PC-9 (cell line): ENCODE results near the gene NRIP1. TPM values are rescaled to one million over a fixed set of nuclear protein-coding genes. Genes with fewer than 3 reads are reported as not detected.

Experiments
- BruUV-seq: library from RNA; stranded (reverse); fragments of 400-500 nt; replicated peaks from 2 replicates; lab custom pipeline; 2021; lab: Mats Ljungman, UMichigan
- CTCF ChIA-PET: fragments of 300-600 bp; sonication (Branson Sonifier 250); formaldehyde crosslinking; loops from one replicate; lab custom pipeline; 2022; ENCODE audit warnings: antibody characterized with exemption; lab: Charles Lee
- POLR2A ChIA-PET: fragments of 300-600 bp; sonication (Branson Sonifier 250); formaldehyde crosslinking; loops from one replicate; lab custom pipeline; 2022; ENCODE audit warnings: antibody characterized with exemption; ENCODE audit not compliant: unreplicated experiment; lab: Charles Lee
- DNase-seq, 2 experiments: peaks; one replicate each; pipeline versions ENCODE4 v3.0.0 to v3.0.0-alpha.2; 2015 to 2022; ENCODE audit warnings: mixed read lengths in 1 of 2
- H2AFZ ChIP-seq: fragments of 200-600 bp; sonication (generic); 2 replicates; pipeline ENCODE4 v1.8.1; 2017; ENCODE audit warnings: antibody characterized with exemption
- H3F3A ChIP-seq: fragments of 200-600 bp; sonication (generic); 2 replicates; pipeline ENCODE4 v1.8.1; 2017; ENCODE audit warnings: antibody characterized with exemption, mild to moderate bottlenecking, low read depth; ENCODE audit not compliant: insufficient read depth
- H3K27ac ChIP-seq: fragments of 200-600 bp; sonication (generic); 2 replicates; pipeline ENCODE4 v1.6.1; 2016; ENCODE audit warnings: mixed run types
- H3K27me3 ChIP-seq: fragments of 200-600 bp; sonication (generic); 2 replicates; pipeline ENCODE4 v1.6.1; 2016; ENCODE audit warnings: low read depth, mixed run types; ENCODE audit not compliant: insufficient read depth
- H3K36me3 ChIP-seq: fragments of 200-600 bp; sonication (generic); 2 replicates; pipeline ENCODE4 v1.6.1; 2016; ENCODE audit warnings: low read depth, mixed run types
- H3K4me1 ChIP-seq: fragments of 200-600 bp; sonication (generic); replicated peaks from 2 replicates; pipeline ENCODE4 v1.6.1; 2016; ENCODE audit warnings: mixed run types; ENCODE audit not compliant: insufficient read depth
- H3K4me2 ChIP-seq: fragments of 200-600 bp; sonication (generic); 2 replicates; pipeline ENCODE4 v1.6.1; 2017; ENCODE audit warnings: mixed run types
- H3K4me3 ChIP-seq: fragments of 200-600 bp; sonication (generic); 2 replicates; pipeline ENCODE4 v1.6.1; 2016; ENCODE audit warnings: mixed run types
- H3K79me2 ChIP-seq: fragments of 200-600 bp; sonication (generic); 2 replicates; pipeline ENCODE4 v1.6.1; 2017; ENCODE audit warnings: low read depth, mixed run types
- H3K9me2 ChIP-seq: fragments of 200-600 bp; sonication (generic); 2 replicates; pipeline ENCODE4 v1.8.1; 2017; ENCODE audit warnings: mild to moderate bottlenecking; ENCODE audit not compliant: insufficient read depth
- H3K9me3 ChIP-seq: fragments of 200-600 bp; sonication (generic); 2 replicates; pipeline ENCODE4 v1.8.1; 2016; ENCODE audit warnings: low read depth; ENCODE audit not compliant: insufficient read depth
- H4K20me1 ChIP-seq: fragments of 200-600 bp; sonication (generic); 2 replicates; pipeline ENCODE4 v1.8.1; 2017; ENCODE audit not compliant: insufficient read depth
- CTCF ChIP-seq: fragments of 200-600 bp; sonication (generic); conservative IDR thresholded peaks from 2 replicates; pipeline ENCODE4 v1.6.1; 2017; ENCODE audit warnings: mixed run types, antibody characterized with exemption, mild to moderate bottlenecking, moderate library complexity
- EZH2 ChIP-seq: fragments of 200-600 bp; sonication (generic); IDR thresholded peaks from 2 replicates; pipeline ENCODE4 v1.8.0; 2017; ENCODE audit warnings: antibody characterized with exemption, low read depth
- intact Hi-C: fragments of 100-400 bp; cut with micrococcal nuclease; formaldehyde crosslinking; loops from one replicate; pipeline ENCODE4 v1.10.0; 2022; ENCODE audit not compliant: unreplicated experiment
- total RNA-seq: library from RNA; stranded (reverse); gene quantifications from 2 replicates; pipeline ENCODE4 v1.2.3, GENCODE V29; 2021

The NRIP1 gene
- total RNA-seq, 1 experiment from 2014 or later = 33.0 TPM

DNA sequence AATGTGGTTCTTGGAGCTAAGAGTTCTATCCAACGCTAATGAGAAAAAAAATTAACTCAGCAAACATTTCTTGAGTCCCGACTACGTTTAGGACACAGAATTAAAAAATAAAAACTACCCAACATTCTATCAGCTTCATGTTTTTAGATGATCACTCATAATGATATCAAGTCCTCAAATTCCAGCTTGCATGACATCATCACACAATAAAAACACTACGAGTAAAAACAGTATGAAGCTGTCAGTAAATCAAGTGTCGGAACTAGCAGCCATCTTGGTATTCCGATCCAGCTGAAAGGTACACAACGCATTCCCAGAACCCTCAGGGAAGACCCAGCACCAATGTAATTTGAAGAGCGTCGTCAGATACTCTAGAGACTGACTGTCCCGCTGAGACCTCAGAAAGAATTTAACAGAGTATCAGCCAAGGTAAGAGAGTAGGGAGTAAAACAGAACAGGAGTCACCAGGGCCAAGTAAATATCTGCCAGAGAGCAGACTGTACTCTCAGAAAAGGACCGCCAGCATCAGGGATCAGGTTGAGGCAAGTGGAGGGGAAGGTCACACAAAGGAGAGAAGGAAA lies 57.0 kb downstream of the NRIP1 start:
- peaks cover 15% of the 10 kb centered on the region for H3K36me3 ChIP-seq
- H4K20me1 ChIP-seq = 0 out of 2 replicates have a peak, but pooled peaks cover 4% of the 10 kb centered on the region
- no peaks in the 10 kb centered on the region for H3K27me3 ChIP-seq
- H3K27ac ChIP-seq = no peak overlapping the region
- no peak for DNase-seq
- POLR2A ChIA-PET = no interaction called here
- CTCF ChIA-PET = no interaction called here
- peaks cover 11% of the 10 kb centered on the region; the same call in 1 of the 2 replicates for H3F3A ChIP-seq
- TF ChIP-seq EZH2 (no peak), CTCF (no peak)
- 0 out of 2 replicates have a peak, but pooled peaks cover 3% of the 10 kb centered on the region for H3K9me2 ChIP-seq
- intact Hi-C loops = no loop called here
- BruUV-seq = no TSS peak
- no peak overlapping the region for H2AFZ ChIP-seq
- no peak overlapping the region for H3K4me3 ChIP-seq
- peaks cover 94% of the 10 kb centered on the region for H3K79me2 ChIP-seq
- no peaks in the 10 kb centered on the region for H3K4me1 ChIP-seq
- no peak overlapping the region for H3K4me2 ChIP-seq
- H3K9me3 ChIP-seq = no peaks in the 10 kb centered on the region

DNA sequence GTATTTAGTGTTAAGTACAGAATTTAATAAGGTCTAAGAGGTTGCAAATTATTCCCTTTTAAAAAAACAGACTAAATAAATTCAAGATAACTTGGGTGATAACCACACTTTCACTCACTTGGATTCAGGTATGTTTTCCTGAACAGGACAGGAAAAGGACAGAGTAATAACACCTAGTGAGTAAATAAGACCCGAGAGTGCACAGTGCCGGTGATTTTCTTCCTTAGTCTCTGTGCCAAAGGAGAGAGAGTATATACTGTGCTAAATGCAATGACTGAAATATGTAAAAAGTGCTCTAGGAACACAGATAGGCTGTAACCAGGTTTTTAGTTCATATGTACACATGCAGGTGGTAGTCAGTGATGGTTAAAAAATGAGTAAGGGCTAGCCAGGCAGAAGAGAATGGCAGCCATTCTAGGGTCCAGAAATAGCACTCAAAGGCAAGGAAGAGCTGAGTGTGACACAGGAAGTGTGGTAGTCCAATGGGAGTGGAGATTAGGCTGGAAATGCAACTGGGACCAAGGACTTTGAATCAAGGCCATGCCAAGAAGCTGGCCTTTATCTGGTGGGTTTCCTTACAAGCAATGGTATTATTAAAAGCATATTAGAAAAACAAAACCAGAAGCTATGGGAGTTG lies 58.1 kb downstream of the NRIP1 start:
- no peaks in the 10 kb centered on the region for H3K27me3 ChIP-seq
- H3K4me3 ChIP-seq = no peak overlapping the region
- H3K36me3 ChIP-seq = peaks cover 15% of the 10 kb centered on the region
- no peak overlapping the region for H3K4me2 ChIP-seq
- no peaks in the 10 kb centered on the region for H3K9me3 ChIP-seq
- POLR2A ChIA-PET = no interaction called here
- no peak overlapping the region for H2AFZ ChIP-seq
- H3K27ac ChIP-seq = 0 out of 2 replicates have a peak overlapping the region, but pooled peaks have one; percentile 9
- 0 out of 2 replicates have a peak, but pooled peaks cover 3% of the 10 kb centered on the region for H3K9me2 ChIP-seq
- DNase-seq = no peak
- CTCF ChIA-PET = no interaction called here
- H3K4me1 ChIP-seq = peaks cover 3% of the 10 kb centered on the region; the same call in 1 of the 2 replicates
- peaks cover 8% of the 10 kb centered on the region; the same call in 1 of the 2 replicates for H3F3A ChIP-seq
- H3K79me2 ChIP-seq = peaks cover 95% of the 10 kb centered on the region
- no TSS peak for BruUV-seq
- 0 out of 2 replicates have a peak, but pooled peaks cover 4% of the 10 kb centered on the region for H4K20me1 ChIP-seq
- TF ChIP-seq EZH2 (no peak), CTCF (no peak)
- intact Hi-C loops = no loop called here

DNA sequence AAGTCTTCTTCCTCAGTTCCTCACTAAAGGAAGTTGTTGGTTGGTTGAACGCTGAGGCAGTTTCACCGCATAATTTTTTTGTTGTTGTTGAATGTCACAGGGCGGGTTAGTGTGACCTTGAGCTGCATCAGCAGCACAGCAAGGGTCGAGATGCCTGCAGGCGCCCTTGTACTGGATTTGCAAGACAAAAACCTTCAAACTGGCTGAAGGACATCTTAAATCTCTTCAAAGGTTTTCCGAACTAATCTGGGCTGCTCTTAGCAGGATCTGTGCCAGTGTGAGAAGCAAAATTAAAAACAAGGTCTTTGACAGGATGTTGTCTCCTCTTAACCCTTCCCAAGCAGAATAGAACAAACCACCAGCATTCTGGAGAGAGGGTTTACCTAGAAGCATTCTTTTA lies 59.4 kb downstream of the NRIP1 start:
- BruUV-seq = no TSS peak
- peaks cover 17% of the 10 kb centered on the region for H3K36me3 ChIP-seq
- peaks cover 15% of the 10 kb centered on the region for H3K4me1 ChIP-seq
- TF ChIP-seq EZH2 (no peak), CTCF (no peak)
- DNase-seq = no peak
- H4K20me1 ChIP-seq = 0 out of 2 replicates have a peak, but pooled peaks cover 4% of the 10 kb centered on the region
- peaks cover 6% of the 10 kb centered on the region; the same call in 1 of the 2 replicates for H3F3A ChIP-seq
- H3K27me3 ChIP-seq = no peaks in the 10 kb centered on the region
- H3K4me2 ChIP-seq = no peak overlapping the region
- peaks cover 100% of the 10 kb centered on the region for H3K79me2 ChIP-seq
- H2AFZ ChIP-seq = no peak overlapping the region
- no peaks in the 10 kb centered on the region for H3K9me3 ChIP-seq
- no peak overlapping the region for H3K4me3 ChIP-seq
- intact Hi-C loops = no loop called here
- POLR2A ChIA-PET = no interaction called here
- CTCF ChIA-PET = no interaction called here
- H3K27ac ChIP-seq = no peak overlapping the region
- H3K9me2 ChIP-seq = 0 out of 2 replicates have a peak, but pooled peaks cover 3% of the 10 kb centered on the region
